ENCODE data around the gene GPR3.
"Not testable (repeated sequence)": the region's sequence is repeated elsewhere in the genome, so short reads cannot be mapped to it uniquely, and the experiment has no call there.

The GPR3 gene

DNA sequence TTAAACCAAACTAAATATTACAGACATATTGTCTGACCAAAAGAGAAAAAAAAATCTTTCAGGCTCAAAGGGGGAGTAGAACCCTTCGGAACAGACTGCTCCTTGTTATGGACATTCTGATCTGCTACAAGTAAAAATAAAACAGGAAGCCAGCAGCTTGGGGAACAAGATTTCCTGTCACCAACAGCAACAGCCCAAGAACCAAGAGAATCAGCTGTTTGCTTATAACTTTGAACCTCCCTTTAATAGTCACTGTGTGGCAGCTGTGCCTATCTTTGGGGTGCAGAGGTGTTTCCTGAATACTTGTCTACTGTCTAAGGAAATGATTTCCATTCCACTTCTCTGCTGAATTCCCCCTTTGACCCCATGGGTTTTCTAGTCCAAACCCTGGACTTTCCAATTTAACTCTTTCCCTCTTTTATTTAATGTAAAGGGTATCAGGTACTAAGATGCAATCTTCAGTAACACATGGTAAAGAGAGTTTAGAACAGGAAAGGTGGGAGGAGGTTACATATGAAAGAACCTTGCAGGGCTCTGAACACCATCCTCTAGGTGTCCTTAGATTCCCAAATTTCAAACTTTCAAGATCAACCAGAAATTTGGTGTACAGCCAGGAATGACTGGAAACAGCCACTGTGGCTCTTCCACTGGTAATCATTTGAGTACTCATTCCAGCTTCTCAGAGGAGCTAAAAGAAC, 38.6 kb downstream of the GPR3 start:
- DNase-seq: no peak

DNA sequence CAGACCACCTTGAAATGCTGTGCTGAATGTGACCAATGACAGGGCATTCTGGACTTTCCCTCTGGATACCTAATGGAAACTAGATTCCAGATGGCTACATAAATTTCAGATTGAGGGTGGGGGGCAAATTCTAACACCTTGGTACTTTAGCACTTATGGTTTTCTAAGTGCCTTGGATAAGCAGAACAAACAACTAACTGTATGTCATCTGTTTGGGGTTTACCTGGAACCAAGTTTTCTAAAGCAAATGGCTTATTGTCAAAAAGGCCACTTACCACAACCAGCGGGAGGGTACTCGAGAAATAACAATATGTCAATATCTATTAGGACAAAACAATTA, 39.1 kb downstream of the GPR3 start:
- no peak for DNase-seq

DNA sequence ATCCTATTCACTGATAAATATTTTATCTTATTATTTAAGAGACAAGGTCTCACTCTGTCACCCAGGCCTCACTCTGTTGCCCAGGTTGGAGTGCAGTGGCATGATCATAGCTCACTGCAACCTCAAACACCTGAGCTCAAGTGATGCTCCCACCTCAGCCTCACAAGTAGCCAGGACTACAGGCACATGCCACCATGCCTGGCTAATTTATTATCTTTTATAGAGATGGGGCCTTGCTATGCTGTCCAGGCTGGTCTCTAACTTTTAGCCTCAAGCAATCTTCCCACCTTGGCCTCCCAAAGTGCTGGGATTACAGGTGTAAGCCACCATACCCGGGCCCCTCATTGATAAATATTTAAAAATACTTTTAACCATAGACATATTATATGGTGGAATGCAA, 40.3 kb downstream of the GPR3 start:
- DNase-seq: not testable (repeated sequence)

- DNase-seq: no peak
Observed at GRCh38 chr1:27433706-27434105, 41.3 kb downstream of the GPR3 start.

- DNase-seq: no peak
Observed at GRCh38 chr1:27435566-27436203, 43.3 kb downstream of the GPR3 start.

GRCh38 chr1:27436204-27437159, 44.1 kb downstream of the GPR3 start:
- no peak for DNase-seq

- DNase-seq: no peak
Observed at GRCh38 chr1:27438621-27439061, 46.2 kb downstream of the GPR3 start.

DNA sequence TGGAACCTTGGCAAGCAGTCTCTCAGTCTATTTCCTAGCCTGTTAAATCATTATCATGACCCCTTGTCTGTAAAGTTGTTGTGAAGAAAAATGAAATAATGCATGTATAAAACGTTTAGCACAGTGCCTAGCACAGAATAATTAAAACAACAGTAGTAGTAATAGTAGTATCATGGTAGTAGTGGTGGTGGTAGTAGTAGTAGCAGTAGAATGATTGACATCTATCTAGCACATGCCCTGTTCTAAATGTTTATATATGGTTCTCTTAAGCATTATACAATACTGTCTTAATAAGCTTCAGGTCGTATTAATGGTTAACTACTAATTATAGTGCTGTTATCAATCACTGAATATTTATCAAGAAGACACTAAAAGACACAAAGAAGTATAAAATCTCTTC, 46.7 kb downstream of the GPR3 start:
- DNase-seq: no peak

DNA sequence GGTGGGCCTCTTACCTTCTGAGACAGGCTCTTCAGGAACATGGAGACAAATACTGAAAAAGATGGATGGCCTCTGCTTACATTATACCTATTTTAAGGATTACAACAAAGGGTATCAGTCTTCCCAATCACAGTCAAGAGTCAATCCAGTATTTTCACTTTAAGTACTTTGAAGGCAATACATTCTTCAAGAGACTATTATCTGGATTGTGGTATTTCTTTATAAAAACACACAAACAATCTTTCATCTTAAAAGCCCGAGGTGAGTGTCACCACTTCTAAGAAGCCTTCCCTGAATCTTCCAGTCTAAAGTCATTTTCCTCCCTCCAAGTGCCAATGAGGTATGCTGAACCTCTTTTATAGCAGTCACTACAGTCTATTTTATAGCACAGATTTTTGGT, 52.2 kb downstream of the GPR3 start:
- DNase-seq: no peak

Measured in effector CD8-positive, alpha-beta T cell (primary cell).